ENCODE measurements around the gene TMEM74B.

The TMEM74B gene

DNA sequence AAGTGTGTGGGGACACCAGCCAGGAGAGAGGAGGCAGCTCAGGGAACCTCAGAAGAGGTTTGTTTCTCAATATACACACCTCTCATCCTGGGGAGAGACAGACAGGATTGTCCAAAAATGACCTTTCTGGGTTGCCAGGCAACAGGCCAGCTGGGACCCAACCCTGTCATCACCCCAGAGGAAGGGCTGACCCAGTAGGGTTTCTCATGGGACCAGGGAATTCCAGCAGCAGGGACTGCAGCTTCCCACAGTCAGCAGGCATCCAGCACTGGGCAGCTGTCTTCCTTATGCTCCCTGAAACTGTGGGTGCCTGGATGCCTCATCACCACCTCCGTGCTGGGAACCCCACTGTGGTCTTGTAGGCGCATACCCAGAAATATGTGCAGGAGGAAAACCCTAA, 19.8 kb upstream of the TMEM74B start:
- no peak for DNase-seq

DNA sequence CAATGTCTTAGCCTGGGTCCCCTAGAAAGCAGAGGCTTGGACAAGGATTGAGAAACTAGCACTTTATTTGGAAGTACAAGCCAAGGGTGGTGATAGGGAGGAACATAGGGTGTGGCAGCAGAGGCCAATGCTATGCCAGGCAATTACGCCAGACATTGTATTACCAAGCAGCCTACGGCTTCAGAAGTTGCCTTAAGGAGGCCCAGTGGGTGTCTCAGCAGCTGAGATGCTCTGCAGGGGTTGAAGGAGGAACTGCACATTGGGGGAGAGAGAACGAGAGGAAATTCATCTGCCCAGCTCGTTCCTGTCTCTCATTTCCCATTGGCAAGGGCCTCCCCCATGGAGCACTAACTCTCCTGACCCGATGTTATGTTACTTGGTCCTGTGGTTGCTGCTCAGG, 19.3 kb upstream of the TMEM74B start:
- no peak for DNase-seq

DNA sequence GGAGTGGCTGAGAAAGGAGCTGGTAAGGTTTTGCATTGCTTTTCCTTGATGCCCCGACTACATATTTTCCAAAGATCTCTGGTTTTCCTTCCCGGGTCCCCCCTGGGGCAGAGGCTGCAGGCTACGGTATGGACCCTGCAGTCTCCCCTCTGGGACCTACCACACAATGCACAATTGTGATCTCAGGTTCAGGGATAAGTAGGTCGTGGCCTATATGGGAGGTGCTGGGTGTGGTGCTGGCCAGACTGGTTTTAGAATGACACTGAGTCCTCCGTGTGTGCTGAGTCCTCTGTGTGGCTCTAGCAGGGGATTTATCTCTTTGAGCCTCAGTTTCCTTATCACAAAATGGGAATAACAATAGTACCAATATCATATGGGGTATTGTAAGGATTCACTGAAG, 18.8 kb upstream of the TMEM74B start:
- DNase-seq, result no peak

DNA sequence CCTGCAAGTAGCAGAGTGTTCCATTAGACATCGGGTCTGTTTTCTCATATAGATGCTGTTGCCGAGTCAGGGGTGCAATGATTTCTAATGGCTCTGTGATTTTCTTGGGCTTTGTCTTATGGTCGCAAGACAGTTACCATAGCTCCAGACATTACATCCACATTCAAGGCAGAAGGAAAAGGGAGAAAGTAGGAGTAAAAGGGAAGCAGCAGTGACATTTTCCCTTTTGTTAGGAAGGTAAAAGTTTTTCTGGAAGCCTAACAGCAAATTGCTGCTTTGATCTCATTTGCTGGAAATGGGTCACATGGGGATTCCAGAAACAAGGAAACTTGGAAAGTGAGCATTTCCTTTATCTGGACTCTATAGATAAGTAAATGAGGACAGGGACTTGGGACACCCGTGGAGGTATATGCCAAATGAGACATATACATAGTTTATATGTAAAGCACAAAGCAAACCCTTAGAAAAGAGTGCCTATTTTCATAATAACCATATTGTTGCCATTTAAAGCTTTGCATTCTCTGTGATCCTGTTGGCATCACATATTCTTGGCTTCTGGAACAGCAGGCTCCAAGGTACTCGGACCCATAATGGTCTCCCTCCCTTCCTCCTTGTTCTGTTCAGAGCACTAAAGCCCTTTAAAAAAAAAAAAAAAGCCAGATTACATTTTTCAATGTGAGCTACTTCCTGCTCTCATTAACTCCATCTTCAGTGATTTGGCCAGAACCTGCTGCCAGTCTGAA, 18.2 kb upstream of the TMEM74B start, which contains the start of gene C20orf202:
Gene C20orf202, plus strand, starts transcription at position 693 of the 743 bp plus-strand sequence. CDS start 132 bp downstream, outside the sequence.
- no peak for DNase-seq

DNA sequence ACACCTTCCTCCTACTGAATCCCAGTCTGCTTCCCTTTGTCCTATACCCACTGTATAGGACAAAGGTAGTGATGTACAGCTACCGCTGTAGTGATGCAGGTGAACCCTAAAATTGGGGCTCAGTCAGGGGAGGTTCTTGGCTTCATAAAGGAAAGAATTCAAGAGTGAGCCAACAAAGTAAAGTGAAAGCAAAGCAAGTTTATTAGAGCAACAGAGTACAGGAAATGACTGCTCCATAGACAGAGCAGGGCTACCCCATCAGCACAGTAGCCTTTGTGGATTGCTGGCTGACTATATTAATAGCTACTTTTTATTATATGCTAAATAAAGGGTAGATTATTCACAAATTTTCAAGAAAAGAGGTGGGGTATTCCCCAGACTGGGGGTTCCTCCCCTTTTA, 15.2 kb upstream of the TMEM74B start:
- DNase-seq, result no peak

DNA sequence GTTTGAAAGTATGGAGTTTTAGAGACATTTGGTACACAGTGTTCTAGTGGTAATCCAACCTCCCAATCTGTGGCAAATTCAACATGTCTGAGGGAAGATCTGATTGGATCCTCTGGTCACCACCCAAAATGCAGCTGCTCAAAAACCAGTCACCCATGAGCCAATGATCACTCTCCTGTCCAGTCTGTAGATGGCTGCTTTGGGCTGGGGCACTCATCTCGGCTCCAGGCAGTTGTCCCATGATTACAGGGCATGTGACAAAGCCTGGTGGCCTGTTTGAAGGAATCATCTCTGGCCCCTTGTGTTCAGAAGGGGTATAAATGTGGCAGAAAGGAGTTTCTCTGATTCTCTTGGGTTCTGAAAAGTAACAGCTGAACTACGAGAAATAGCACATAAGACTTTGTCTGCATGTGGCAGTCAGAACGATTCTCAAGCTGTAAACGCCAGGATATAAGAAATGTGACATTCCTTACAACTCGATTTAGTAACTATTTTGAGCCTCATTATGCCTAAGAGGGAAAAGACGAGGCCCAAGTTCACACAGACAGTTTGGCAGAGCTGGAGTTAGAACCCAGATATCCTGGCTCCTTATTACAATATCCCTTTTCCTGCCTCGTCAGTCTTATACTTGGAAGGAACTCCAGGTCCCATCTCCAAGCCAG, 14.6 kb upstream of the TMEM74B start:
- no peak for DNase-seq

DNA sequence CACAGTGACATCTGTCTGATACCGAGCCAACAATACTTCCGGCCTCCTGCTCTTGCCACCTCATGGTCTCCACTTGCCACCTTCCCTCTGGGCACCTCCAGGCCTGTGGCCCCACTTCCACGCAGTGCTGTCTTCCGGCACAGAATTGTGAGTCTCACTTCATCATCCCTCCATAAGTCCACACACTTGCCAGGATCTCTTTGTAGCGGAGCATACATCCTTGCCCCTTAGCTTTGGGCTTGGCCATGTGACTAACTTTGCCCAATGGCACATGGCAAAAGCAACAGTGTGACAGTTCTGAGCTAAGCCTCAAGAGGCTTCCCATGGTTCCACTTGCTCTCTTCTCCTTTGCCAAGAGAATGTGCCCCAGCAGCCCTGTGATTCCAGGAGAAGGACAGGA, 14.0 kb upstream of the TMEM74B start:
- DNase-seq, result no peak

DNA sequence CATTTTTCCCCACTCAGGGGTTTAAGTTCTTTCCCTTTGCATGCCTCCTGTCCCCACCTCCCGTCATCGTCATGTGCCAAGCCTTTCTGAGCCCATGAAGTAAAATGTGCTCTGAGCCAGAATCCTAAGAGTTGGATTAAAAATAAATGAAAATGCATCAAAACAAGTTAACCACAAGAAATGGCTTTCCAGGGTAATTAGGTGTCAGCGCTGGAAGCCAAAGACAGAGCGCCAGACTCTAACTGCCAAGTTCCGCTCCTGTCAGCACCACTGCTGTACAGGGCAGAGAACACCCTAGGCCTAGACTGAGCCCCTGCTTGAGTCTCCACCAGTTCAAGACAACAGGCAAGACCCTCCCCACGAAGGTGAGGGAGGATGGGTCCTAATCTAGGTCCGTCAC, 13.0 kb upstream of the TMEM74B start:
- no peak for DNase-seq

DNA sequence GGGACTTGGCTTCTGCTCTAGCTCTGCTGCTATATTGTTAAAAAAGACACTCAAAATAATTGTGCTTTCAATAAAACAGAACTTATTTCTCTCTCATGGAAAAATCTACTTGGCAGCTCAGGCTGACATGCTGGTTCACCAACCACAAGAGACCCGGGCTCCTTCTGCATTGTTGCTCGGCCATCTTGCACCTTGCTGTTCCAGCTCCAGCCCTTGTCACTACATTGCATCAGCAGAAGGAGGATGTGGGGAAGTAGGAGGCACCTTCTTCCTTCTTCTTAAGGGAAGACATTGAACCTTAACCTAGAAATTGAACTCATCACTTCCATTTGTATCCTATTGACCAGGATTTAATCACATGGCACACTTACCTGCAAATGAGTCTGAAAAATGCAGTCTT, 11.9 kb upstream of the TMEM74B start:
- peak; percentile 15 for DNase-seq

DNA sequence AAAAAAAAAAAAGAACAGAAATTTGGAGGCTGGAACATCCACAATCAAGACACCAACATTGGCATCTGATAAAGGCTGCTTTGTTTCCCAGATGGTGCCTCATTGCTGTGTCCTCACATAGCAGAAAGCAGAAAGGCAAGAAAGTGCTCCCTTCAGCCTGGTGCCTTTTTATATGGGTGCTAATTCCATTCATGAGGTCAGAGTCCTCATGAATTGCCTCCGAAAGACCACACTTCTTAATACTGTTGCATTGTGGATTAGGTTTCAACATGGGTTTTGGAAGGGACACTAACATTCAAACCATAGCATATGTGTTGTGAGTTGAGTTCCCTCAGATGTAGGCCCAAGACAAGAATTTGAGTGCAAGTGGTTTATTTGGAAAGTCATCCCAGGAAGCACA, 10.4 kb upstream of the TMEM74B start:
- DNase-seq, result no peak

DNA sequence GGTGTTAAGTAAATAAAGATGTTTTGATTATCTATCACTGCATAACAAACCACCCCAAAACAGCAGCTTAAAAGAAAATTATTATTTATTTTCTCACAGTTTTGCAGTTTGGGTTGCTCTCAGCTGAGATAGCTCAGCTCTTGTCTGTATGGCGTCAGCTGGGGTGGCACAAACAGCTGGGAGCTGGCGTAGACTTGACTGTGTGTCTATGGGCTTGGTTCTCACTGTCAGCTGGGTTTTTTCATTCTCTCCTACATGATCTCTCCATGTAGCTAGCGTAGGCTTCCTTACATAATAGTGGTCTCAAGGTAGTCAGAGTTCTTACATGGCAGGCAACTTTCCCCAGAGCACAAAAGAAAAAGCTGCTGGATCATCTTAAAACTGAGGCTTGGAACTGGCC, 6.5 kb upstream of the TMEM74B start:
- DNase-seq, result no peak

DNA sequence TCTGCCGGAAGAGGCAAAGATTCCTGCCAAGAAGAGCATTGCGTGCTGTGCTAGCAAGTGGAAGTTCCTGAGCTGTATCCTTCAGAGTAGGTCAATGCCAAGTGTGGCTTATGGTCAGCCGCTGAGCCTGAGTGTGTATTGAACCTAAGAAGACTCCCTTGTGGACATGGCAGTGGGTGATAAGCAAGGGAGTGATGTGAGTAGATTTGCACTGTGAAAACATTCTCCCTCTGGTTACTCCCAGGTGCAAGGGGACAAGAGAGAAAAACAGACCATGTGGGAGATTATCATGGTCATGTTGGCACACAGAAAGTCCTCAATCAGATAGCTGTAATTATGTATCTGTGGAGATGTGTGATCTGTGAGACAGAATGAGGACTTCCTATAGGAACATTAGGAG, 6.1 kb upstream of the TMEM74B start:
- no peak for DNase-seq

DNA sequence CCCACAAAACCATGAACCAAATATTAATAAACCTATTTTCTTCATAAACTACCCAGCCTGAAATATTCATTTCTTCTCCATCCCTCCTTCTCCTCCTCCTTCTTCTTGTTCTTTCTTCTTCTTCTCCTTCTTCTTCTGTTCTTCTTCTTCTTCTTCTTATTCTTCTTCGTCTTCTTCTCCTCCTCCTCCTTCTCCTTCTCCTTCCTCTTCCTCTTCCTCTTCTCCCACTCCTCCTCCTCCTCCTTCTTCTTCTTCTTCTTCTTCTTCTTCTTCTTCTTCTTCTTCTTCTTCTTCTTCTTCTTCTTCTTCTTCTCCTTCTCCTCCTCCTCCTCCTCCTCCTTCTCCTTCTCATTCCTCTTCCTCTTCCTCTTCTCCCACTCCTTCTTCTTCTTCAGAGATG, 5.0 kb upstream of the TMEM74B start:
- no peak for DNase-seq

DNA sequence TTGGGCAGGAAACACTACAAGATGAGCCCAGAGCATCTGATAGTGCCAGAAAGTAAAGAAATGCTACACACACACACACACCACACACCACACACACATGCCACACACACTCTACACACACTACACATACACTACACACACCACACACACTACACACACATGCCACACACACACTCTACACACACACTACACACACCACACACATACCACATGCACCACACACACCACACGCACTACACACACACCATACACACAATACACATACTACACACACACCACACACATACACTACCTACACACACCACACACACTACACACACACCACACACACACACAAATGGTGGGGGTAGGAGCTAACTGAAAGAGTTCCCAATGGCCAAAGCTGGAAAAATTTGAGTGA, 3.6 kb upstream of the TMEM74B start:
- no peak for DNase-seq

DNA sequence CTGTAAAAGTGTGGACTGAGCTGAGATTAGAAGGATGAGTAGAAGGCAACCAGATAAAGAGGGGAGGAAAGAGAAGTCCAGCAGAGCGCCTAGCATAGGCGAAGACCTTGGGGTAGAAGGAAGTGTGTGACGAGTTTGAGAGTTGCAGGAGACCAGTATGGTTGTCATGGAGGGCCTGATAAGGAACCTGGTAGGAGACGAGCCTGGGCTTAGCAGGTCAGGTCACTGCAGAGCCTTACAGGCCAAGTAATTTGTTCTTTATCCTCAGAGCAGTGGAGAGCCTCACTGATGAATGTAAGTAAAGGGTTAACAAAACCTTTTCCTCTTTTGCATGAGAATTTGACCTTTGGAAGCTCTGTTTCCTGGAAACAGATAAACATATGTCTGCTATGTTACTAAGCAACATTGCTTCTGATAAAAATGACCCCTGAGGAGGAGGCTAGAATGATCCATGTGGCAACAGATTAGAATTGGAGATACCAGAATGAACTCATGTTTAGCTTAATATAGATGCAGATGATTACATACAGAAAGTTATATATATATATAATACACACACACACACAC, 2.9 kb upstream of the TMEM74B start:
- DNase-seq, result no peak

DNA sequence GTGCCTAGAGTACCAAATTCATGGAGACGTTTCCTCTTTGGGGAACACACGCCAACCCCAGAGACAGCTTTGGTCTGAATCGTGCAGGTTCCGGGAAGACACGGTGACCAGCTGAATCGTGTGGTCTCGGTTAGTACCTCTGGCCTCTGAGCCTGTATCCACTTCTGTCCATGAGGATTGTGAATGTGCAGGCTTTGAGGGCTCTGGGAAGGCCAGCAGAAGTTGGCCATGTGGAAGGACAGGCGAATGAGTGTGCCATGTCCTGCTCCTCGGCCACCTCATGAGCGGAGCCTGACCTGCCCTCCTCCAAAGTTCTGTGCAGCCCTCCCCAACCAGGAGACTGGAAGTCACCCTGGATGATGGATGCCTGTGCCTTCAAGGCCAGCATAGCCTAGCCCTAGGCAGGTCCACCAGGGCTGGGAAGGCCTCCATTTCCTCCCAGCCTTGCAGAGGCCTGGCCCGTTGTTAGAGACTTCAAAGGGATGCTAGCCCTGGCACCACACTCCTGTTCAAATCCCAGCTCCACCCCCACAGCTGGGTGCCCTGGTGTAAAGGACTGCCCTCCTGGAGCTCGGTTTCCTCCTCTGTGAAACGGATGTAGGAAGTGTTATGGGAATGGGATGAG, 1.7 kb upstream of the TMEM74B start:
- DNase-seq, result no peak

DNA sequence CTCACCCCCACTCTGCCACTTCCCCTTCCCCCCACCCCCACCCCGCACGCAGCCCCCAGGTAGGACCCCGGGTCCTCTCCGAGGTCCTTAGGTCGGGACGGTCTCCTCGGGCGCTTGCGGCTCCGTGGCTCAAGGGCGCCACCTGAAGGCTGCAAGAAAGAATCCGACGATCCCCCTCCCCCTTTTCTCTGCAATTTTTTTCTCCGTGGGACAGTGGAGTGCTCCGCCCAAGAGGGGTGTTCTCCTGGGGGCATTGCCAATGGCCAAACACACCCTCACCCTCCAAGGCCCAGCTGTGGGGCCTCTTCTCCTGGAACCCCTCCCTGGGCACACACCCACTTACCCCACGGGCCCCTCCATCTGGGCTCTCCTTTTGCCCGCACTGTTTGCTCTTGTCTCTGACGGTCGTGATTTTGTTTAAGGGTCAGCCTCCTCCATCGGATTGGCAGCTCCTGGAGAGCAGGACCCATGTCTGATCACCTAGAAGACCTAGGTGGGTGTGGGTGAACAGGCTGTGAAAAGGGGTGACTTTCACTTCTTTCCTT, 1.1 kb upstream of the TMEM74B start:
- peak; percentile 70 for DNase-seq

DNA sequence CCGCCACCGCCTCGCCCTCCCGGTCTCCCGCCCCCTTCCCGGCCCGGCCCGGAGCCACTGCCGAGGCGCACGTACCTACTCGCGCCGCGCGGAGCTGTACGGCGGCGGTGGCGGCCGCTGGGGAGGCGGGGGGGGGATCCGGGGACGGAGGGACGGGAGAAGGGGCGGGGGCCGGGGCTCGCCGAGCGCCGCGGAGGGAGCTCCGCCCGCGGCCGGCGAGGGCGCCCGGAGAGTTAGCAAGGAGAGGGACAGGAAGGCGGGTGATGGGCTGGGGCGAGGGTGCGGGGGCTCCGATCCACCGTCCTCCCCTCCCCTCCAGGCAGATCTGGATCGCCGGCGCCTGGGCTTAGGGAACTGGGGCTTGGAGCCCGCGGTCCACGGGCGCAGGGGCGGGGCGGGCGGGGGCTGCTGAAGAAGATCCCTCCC, 548 bp upstream of the TMEM74B start:
- DNase-seq, result no peak

DNA sequence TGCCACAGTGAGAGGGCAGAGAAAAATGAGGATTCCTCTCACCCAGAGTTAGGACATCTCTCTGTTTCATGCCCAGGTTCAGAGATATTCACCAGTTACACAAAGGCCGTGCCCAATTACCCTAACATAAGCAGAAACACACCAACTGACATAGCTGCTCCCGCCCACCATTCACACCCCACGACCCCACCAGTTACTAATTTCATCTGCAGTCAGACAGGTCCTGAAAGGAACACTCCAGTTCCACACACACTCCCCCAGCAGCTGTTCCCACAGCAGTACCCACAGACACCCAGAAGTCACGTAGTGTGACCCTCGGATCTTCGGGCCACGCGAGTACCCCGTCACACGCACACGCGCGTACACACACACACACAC, 532 bp downstream of the TMEM74B start:
- no peak for DNase-seq

DNA sequence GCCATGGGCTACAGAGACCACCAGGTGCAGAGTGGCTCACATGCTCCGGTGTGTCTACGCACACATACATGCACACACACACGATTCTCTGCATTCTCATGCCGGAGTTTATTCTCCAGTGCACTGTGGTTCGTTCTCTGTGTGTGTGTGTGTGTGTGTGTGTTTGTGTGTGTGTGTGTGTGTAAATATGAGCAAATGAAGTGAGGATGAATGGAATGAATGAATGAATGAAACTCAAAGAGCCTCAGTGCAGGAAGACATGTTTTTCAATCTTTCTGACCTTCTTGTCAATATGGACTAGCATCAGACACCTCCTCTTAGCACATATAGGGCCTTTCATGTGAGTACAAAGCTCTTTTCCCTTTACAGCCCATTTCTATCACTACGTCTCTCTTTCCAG, 1.6 kb downstream of the TMEM74B start:
- DNase-seq, result no peak

DNA sequence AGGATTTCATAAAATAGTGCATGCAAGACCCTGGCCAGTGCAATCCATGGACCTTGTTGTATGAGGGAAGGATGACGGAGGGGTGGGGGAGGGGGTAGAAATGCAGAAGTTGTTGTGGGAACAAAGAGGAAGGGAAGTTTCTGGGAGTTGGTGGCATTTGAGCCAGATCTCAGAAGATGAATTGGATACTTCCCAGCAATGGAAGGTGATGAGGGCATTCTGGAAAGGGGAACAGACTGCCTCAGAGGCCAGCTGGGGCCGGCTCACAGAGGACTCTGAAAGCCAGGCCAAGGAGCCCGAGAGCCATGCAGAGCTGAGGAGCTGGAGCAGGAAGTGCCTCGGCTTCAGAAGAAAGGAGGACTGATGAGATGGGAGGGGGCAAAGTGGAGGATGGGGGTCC, 2.7 kb downstream of the TMEM74B start:
- no peak for DNase-seq

DNA sequence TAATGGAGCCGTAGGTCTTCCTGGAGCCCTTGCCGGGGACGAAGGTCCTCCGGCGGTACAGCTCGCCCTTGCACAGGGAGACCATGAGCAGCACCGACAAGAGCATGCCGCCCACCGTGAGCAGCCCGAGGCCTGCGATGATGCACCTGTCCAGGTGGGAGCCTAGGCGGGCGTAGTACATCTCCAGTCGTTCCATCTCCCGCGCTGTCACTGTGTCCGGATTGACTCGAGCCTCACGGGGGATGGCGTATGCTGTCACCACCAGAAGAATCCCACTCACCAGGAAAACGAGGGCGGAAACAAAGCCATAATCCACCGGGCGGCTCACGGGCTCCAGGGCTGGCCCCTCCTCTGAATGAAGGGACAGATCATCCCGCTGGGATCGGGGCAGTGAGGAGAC, 3.8 kb downstream of the TMEM74B start:
- no peak for DNase-seq

DNA sequence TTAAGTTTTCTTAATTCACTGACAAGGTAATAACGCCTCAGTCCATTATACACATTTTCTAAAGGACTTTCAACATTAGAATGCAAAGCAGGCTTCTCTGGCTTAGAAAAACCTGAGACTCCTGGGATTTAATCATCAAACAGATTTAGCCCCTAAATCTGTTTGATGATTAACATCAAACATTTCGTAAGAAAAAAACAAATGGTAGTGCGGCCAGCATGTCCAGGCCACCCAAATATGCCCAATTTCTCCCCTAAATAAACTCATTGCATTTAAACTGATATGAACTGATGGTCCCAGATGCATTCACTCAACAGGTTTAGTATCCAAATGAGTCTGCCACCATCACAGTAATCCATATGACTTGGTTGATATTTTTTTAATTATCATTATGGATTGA, 6.2 kb downstream of the TMEM74B start:
- no peak for DNase-seq

DNA sequence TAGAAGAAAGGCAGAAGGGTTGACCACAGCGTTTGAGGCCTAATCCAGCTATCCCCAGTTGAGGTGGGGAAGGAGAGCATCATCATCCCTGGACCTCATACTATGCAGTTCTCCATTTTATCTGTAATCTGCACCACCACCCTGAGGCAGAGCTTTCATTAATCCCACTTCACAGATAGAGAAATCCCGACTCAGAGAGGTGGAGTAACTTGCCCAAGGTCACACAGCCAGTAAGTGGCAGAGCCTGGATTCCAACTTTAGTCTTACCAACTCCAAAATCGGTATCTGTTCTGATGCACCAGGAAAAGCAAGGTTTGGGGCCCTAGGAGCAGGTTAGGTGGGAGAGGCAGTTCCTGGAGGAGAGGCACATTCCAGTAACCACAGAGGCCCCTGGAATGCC, 6.7 kb downstream of the TMEM74B start:
- DNase-seq, result no peak
